Stomach (tissue), 4 donors: ENCODE data around the gene ZNF24.

Experiments used
- CTCF ChIP-seq, 7 experiments: fragments of 450-650 bp in 4 of 7; fragments of 200-600 bp in 3 of 7; sonication (generic) in 3 of 7; IDR thresholded peaks; one replicate each; pipeline ENCODE4 v1.5.1; 2016 to 2019; ENCODE audit warnings: antibody characterized with exemption in 7 of 7, control low read depth in 2 of 7, mild to moderate bottlenecking in 1 of 7
- EP300 ChIP-seq: sonication (generic); formaldehyde crosslinking; IDR thresholded peaks from one replicate; pipeline ENCODE4 v1.6.1; 2017; ENCODE audit warnings: antibody characterized with exemption
- POLR2A ChIP-seq, 4 donors: fragments of 450-650 bp; IDR thresholded peaks; one replicate each; pipeline ENCODE4 v1.6.1; 2016; ENCODE audit warnings: antibody characterized with exemption in 4 of 4, control low read depth in 2 of 4, mild to moderate bottlenecking in 1 of 4, moderate library complexity in 1 of 4

DNA sequence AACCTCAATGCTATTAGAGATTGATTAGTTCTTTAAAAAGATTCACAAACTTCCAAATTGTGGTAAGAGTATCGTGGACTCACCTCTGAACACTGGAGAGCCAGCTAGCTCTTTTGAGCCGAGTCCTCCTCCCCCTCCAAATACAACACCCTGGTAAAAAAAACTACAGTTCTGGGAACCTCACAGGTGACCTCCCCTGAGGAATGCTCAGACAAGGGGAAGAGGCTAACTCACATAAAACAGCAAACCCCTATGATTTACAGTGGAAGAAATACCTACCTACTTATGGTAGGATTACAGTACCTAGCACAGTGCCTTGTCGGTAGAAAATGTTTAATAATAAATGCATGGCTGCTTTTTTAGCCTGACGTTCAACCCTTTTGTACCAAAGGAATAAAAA is 8.4 kb downstream of the ZNF24 start:
- TF ChIP-seq CTCF (IDR thresholded peaks at IDR 0.05), result no peak
- TF ChIP-seq POLR2A (IDR thresholded peaks at IDR 0.05), result no peak
- no peak for TF ChIP-seq EP300
